ENCODE measurements around the gene ZDHHC23.

Gene ZDHHC23, protein sequence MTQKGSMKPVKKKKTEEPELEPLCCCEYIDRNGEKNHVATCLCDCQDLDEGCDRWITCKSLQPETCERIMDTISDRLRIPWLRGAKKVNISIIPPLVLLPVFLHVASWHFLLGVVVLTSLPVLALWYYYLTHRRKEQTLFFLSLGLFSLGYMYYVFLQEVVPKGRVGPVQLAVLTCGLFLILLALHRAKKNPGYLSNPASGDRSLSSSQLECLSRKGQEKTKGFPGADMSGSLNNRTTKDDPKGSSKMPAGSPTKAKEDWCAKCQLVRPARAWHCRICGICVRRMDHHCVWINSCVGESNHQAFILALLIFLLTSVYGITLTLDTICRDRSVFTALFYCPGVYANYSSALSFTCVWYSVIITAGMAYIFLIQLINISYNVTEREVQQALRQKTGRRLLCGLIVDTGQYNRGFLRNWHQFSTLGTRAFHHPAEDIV

DNA sequence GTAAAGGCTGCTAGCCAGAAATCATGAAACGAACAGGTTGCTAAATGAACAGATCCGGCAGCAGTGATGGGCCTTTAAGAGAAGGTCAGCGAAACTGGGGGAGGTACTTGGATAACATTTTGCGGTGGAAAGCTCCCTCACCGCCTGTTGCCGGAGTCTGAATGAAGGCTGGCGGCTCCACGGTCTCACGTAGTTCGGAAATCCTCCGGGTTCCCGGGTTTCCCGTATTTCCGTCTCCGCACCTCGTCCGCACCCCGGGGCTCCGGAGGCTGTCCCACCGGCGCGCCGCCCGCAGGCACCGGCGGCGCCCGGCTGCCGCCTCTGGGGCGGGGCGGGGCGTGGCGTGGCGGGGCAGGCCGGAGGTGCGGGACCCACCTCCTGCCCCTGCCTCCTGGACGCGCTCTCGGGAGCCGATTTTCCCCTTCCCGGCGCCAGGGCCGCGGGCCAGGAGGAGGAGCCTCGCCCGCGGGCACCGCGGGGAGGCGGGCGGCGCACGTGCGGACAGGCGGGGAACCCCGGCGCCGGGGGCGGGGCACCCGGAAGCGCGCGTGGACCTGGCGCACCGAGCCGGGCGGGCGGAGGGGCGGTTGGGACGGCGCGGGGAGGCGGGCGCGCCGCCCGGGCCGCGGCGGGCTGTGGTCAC lies at the start of gene ZDHHC23:
Gene ZDHHC23 (plus strand): TSS at position 642 of the 643 bp plus-strand sequence. CDS start 790 bp downstream, outside the sequence.
- DNase-seq (ENCODE audit: low read depth) = peak; percentile 18

DNA sequence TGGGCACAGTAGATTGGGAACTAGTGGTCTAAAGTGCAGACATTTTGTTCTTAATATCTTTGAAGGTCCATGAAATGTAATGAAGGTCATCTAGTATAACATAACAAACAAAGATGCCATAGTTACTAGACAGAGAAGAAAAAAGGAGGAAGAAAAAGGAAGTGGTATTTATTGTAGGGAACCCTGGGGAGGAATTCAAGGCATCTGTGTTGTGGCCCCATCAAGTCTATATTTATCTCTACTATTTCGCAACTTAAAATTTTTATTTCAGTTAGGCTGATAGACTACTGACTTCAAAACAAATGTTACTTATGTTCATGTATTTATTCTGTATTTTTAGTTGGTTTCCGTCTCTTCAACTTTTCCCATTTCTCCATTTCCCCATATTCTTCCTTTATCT lies 48.9 kb upstream of the ZDHHC23 start:
- no peak for DNase-seq (ENCODE audit: low read depth)

DNA sequence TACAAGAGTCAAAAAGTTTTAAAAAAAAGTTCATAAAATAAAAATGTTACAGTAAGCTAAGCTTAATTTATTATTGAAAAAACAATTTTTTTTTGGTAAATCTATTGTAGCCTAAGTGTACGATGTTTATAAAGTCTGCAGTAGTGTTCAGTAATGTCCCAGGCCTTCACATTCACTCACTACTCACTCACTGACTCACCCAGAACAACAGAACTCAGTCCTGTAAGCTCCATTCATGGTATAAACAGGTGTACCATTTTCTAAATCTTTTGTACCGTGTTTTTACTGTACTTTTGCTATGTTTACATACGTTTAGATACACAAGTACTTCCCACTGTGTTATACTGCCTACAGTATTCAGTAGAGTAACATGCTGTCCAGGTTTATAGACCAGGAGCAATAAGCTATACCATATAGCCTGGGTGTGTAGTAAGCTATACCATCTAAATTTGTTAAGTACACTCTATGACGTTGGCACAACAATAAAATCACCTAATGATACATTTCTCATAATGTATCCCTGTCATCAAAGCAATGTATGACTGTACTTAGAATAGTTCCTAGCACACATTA lies 41.2 kb upstream of the ZDHHC23 start:
- no peak for DNase-seq (ENCODE audit: low read depth)

DNA sequence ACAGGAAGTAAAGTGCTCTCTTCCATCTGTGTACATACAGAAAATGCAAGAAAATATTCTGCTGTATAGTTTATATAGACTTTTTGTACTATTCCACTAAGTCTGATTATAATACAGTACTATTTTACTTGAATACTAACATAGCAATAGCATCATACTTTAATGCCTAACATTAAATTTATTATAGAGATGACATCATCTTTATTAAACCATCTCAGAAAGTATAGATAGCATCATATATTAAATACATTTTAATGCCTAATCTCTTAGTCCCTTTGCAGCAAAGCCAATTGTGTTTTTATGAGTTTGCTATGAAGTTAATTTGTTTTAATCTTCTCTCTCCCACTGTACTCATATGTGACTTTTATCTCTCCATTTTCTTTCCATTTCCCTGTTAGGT lies 39.7 kb upstream of the ZDHHC23 start:
- no peak for DNase-seq (ENCODE audit: low read depth)

DNA sequence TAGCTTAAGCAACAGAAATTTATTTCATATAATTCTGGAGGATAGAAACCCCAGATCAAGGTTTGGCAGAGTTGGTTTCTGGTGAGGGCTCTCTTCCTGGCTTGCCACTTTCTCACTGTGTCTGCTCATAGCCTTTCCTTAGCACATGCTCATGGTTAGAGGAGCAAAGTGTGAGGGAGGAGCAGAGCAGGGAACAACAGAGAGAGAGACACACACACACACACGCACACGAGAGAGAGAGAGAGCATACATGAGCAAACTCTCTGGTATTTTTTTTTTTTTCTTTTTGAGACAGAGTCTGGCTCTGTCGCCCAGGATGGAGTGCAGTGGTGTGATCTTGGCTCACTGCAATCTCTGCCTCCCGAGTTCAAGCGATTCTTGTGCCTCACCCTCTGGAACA lies 36.8 kb upstream of the ZDHHC23 start:
- DNase-seq (ENCODE audit: low read depth) = no peak

DNA sequence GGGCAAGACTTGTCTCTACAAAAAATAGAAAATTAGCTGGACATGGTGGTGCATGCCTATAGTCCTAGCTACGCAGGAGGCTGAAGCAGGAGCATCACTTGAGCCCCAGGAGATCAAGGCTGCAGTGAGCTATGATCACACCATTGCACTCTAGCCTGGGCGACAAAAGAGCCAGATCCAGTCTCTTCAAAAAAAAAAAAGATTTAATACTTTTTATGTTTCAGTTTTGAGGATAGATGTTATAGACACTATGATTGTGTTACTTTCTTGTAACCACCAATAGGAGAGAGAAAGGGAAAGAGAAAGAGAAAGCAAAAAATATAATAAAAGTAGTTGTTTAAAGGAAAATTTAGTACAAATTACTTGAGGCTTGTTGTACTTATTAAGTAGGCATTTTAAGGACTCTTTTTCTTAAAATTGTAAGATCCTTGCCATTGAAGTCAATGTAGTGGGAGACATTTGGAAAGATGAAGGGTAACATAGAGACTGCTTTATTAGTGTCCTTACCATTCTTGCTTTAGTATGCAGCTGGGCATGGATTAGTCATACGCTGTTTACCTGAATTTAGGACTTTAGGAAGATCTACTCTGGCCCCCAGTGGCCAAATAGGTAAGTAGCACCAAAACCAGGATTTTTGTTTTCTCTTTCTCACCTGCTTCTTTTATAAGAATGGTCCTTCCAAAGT lies 35.1 kb upstream of the ZDHHC23 start:
- peak; percentile 27 for DNase-seq (ENCODE audit: low read depth)

DNA sequence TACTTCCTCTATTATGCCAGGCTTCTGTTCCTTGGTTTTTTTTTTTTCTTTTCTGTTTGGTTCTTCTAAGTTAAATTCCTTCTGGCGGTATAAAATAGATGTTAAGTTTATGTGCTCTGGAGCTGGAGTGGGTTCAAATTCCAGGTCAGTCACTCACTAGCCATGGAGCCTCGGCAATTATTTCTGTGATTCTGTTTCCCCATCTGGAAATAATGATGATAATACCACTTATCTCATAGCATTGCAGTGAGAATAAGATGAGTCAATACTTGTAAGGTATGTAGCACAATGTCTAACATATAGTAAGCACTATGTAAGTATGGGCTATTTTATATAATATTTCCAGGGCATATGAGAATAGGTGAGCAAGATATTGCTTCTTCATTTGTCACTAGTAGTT lies 33.2 kb upstream of the ZDHHC23 start:
- no peak for DNase-seq (ENCODE audit: low read depth)

DNA sequence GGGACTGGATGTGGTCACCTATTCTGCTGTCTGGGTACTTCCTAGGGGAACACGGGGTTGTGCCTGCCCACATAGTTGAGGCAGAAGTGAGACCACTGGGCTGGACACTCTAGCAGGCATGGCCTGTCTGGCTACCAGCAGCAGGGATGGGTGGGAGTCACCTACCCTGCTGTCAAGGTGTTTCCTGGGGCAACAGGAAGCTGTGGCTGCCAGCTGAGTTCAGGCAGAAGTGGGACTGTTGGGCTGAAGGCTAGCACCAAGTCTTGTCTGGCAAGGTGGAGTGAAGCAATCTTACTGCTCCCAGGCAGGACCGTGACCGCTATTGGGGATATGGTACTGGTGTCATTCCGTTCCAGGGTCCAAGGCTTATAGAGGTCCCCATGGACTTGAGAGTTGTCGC lies 20.3 kb upstream of the ZDHHC23 start:
- no peak for DNase-seq (ENCODE audit: low read depth)

DNA sequence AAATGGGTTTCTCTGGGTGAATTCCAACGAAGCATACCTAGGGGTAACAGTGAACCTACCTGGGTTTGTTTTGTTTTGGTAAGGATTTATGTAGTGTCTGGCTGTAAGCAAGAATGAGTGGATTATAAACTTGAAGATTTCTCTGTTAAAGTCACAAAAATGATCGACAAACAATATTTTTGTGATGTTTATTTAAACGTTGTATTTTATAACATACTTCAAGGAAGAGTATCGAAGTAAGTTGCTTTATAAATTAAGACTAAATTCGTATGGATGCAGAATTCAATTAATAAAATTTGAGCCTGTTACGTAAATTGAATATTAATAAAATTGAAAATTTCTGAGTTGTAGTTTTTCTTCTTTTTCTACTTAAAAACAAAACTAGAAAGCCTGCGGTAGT lies 982 bp upstream of the ZDHHC23 start:
- DNase-seq (ENCODE audit: low read depth) = no peak

DNA sequence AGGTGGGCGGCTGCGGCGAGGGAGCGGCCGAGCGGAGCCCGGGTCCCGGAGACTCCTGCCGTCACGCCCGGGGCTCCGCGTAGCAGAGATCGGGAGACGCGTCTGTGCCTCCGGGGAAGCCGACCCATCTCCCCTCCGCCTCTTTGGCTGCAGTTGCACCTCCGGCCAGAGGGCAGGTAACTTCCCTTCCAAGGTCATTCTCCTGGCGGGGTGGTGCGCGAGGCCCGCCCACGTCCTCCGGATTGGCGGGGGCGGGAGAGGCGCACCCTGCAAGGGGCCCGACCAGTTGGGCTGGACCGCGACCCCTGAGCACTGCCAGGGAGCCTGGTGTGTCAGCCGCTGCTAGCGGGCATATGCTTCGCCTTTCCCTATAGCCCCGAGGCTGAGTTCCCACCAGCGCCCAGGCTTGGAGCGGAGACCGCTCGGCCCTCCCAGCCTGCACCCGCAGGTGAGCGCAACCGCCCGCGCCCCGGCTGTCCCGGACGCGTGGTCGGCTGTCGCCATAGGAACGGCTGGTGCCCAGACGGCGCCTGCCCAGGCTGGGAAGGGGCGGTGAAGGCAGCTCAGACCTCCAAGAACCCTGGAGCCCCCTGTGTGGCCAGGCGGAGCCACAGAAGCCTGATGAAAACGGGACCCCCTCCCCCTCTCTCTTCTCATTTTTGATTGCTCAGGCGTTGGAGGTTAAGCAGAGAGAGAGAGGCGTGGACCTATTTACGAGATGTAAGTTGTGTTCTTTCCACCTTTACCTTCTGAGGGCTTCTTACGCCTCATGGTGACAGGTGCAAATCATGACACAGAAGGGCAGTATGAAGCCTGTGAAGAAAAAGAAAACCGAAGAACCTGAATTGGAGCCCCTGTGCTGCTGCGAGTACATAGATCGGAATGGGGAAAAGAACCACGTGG lies 453 bp downstream of the ZDHHC23 start:
- DNase-seq (ENCODE audit: low read depth) = no peak

DNA sequence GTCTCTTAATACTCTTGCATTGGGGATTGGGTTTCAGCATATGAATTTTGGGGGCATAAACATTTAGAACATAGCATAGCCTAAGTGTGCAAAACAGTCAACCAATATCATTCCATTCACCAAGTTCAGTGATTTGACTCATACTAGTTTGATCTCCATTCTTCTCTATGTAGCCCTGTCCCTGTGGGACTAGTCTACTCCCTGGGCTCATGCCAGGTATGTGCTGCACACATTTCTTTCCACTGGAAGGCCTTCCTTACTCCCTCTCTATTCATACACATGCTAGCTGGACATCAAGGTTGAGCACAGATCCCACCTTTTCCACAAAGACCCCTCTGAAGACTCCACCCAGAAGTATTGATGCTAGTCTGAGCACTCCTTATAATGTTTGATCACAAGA lies 5.1 kb downstream of the ZDHHC23 start:
- DNase-seq (ENCODE audit: low read depth) = peak; percentile 3

DNA sequence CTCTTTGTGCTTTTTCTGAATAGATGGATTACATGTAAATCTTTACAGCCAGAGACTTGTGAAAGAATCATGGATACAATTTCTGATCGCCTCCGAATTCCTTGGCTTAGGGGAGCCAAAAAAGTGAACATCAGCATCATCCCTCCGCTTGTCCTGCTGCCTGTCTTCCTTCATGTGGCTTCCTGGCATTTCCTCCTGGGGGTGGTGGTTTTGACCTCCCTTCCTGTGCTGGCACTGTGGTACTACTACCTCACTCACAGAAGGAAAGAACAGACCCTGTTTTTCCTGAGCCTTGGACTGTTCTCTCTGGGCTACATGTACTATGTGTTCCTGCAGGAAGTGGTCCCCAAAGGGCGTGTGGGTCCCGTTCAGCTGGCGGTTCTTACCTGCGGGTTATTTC lies 5.9 kb downstream of the ZDHHC23 start:
- DNase-seq (ENCODE audit: low read depth) = no peak

DNA sequence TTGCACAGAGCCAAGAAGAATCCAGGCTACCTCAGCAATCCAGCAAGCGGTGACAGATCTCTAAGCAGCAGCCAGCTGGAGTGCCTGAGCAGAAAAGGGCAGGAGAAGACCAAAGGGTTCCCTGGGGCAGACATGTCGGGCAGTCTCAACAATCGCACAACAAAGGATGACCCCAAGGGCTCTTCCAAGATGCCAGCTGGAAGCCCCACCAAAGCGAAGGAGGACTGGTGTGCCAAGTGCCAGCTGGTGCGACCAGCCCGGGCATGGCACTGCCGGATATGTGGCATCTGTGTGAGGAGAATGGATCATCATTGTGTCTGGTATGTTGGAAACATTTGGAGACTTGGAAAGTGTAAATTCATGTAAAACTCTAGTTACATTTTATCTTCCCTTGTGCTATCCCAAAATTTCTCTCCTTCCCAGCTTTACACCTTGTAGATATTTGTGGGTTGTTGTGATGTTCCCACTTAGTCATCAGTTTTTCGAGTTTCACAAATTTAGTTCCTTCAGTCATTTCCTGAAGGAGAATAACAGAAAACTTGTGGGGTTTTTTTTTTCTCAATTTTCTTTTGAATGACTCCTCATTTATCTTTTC lies 6.4 kb downstream of the ZDHHC23 start:
- DNase-seq (ENCODE audit: low read depth) = no peak

DNA sequence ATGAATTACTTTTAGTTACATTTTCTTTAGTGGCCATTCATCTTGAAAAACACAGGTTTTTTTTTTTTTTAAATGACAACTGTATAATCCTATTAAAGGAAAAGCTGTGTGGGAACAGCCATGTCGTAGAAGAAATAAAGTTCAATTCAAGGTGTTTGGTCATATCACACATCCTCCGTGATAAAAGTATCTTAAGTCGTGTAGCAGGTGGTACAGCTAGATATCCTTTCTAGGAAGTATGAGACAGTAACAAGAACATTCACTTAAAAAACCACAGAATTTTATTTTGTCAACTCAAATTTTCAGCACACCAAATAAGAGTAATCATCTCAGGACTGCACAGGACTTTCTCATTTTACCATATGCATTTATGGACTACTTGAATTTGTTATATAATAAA lies 16.1 kb downstream of the ZDHHC23 start:
- DNase-seq (ENCODE audit: low read depth) = no peak

DNA sequence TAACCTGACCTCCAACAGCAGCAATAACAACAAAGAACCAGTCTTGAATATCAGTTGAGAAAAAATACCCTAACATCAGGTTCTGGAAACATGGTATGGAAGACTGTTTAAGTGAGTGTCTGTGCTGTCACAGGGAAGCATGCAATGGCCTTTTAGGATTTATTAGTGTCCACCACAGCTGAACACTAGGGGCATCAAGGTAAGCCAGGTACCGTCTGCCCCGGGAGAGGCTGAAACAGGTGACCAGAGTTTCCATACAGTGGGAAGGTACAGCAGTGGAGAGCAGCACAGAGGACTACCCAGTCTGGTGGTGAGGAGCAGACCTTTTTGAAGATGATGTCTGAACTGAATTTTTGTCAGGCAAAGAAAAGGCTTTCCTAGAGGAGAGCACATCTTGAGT lies 18.4 kb downstream of the ZDHHC23 start:
- DNase-seq (ENCODE audit: low read depth) = no peak

DNA sequence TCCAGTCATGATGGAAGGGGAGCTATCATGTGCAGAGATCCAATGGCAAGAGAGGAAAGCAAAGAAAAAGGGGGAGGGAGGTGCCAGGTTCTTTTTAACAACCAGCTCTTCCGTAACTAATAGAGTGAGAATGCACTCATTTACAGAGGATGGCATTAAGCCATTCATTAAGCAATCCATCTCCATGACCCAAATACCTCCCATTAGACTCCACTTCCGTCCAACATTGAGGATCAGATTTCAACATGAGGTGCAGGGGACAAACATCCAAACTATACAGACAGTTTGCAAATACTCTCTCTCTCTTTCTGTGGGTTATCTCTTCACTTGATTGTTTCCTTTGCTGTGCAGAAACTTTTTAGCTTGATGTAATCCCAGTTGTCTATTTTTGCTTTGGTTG lies 21.2 kb downstream of the ZDHHC23 start:
- no peak for DNase-seq (ENCODE audit: low read depth)

DNA sequence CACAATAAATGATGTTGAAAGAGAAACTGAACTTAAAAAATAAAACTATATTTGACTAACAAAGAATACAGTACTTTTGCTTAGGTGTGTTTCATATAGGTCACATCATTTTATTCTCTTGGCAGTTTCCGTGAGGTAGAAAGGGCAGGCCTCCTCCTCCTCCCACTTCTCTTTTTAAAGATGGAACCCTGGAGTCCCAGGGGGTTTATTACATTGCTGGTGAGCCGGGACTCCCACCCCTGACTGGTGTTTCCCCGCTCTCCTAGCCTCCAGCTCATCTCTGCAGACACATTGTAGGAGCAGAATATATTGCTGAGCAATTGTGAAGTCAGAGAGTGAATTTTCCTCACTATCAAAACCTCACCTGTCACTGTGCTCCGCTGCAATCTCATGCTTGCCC lies 30.0 kb downstream of the ZDHHC23 start:
- no peak for DNase-seq (ENCODE audit: low read depth)

DNA sequence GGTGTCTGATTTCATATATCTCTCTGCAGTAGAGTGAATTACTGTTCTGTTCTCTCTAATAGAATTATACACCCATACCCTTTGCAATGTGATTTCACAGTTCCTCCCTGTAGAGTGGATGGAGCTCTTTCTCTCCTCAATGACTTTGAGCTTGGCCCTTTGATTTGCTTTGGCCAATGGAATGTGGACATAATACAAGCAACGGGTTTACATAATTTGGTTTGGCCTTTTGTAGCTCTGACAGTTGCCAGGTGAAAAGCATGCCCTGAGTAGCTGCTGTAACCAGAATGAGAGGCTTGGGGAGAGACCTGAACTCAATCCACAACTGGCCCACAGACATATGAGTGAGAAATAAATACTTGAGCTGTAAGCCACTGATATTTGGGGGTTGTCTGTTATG lies 32.1 kb downstream of the ZDHHC23 start:
- DNase-seq (ENCODE audit: low read depth) = no peak

DNA sequence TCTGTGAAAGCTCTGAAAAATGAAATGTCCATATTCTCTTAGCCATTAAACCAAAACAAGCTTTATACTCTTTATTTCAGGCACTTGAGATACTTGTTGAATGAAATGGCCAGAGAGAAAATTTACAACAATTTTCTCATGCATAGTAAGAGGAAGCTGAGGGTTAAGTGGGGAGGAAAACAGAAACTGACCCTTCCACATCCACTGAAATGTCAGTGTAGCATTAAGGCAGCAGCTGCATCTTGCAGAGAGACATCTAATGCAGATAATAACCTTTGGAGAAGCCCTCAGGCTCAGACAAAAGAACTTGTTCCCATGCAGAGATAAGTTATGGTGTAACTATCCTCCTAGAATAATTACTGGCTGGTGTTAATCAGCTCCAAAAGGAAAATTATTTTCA lies 34.0 kb downstream of the ZDHHC23 start:
- DNase-seq (ENCODE audit: low read depth) = no peak

DNA sequence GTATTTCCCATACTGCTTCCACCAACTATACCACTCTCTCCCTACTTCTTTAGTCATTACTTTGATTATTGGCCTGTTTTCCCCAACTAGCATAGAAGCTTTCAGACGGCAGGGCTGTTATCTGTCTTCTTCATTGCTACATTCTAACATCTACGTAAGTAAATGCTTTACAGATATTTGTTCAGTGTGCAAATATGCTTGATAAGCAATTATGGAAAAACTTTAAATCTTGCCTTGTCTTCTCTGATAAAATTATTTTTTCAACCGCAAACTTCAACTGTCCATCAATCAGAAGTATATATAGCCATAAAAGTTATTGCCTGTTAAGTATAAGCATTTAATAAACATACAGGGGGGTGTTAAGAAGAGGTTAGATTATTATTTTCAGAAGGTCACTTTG lies 35.7 kb downstream of the ZDHHC23 start:
- DNase-seq (ENCODE audit: low read depth) = no peak

DNA sequence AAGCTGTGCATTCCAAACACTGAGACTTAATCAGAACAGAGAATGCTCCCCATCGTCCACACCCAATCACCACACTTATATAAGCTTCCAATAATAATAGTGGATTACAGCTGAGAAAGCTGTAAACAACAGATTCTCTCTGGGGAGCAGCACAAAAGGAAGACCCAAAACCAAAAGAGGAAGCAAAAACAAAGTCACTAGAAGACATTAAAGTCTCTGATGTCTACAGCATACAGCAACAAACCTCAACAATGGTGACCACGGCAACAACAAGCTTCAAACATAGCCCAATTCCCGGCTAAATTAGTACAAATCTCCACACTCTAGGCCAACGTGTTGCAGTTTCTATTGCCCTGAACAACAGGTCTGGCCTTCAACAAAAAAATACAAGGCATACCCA lies 37.7 kb downstream of the ZDHHC23 start:
- DNase-seq (ENCODE audit: low read depth) = no peak

Measured in stromal cell of bone marrow (primary cell).